Measurements from ENCODE around the gene KRTAP10-6.

DNA sequence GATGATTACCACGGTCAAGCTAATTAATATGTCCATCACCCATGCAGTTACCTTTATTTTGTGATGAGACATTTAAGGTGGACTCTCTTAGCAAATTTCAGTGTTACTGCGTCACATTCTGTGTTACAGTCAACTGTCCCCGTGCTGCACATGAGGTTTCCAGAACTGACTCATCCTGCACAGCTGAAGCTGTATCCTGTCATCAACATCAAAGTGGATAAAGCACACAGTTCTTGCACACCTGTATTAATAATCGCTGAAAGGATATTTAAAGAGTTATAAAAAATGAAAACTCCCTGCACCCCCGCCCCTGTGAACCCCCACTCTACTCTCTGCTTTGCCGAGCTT, 8.5 kb downstream of the KRTAP10-6 start:
- TF ChIP-seq, protein P1, sequence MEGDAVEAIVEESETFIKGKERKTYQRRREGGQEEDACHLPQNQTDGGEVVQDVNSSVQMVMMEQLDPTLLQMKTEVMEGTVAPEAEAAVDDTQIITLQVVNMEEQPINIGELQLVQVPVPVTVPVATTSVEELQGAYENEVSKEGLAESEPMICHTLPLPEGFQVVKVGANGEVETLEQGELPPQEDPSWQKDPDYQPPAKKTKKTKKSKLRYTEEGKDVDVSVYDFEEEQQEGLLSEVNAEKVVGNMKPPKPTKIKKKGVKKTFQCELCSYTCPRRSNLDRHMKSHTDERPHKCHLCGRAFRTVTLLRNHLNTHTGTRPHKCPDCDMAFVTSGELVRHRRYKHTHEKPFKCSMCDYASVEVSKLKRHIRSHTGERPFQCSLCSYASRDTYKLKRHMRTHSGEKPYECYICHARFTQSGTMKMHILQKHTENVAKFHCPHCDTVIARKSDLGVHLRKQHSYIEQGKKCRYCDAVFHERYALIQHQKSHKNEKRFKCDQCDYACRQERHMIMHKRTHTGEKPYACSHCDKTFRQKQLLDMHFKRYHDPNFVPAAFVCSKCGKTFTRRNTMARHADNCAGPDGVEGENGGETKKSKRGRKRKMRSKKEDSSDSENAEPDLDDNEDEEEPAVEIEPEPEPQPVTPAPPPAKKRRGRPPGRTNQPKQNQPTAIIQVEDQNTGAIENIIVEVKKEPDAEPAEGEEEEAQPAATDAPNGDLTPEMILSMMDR (IDR thresholded peaks at IDR 0.05), result no peak
- TF ChIP-seq POLR2AphosphoS5 (IDR thresholded peaks at IDR 0.05), result no peak
